GM23338 (cell line): Measurements from ENCODE around the gene NLRC5. TPM values are rescaled to one million over a fixed set of nuclear protein-coding genes. Genes with fewer than 3 reads are reported as not detected.

Source experiments
- ATAC-seq: fragments of 200-7000 bp; cut with Tn5 transposase; 3 replicates; pipeline ENCODE4 v1.9.1; 2020
- DNase-seq: peaks from one replicate; pipeline ENCODE4 v3.0.0-alpha.2; 2015; ENCODE audit warnings: low spot score
- H2AFZ ChIP-seq: fragments of 200-600 bp; sonication (generic); 2 replicates; pipeline ENCODE4 v1.8.0; 2016; ENCODE audit warnings: antibody characterized with exemption, mild to moderate bottlenecking, moderate library complexity
- H3F3A ChIP-seq: fragments of 200-600 bp; sonication (generic); replicated peaks from 2 replicates; pipeline ENCODE4 v1.8.0; 2017; ENCODE audit warnings: antibody characterized with exemption, mixed run types, low read depth
- H3K27ac ChIP-seq: fragments of 200-600 bp; sonication (generic); 2 replicates; pipeline ENCODE4 v1.6.1; 2016; ENCODE audit warnings: low read depth
- H3K27me3 ChIP-seq: fragments of 200-600 bp; sonication (generic); 2 replicates; pipeline ENCODE4 v1.8.0; 2016; ENCODE audit warnings: mild to moderate bottlenecking, mixed run types, moderate library complexity; ENCODE audit not compliant: insufficient read depth
- H3K36me3 ChIP-seq: fragments of 200-600 bp; sonication (generic); 2 replicates; pipeline ENCODE4 v1.8.0; 2016; ENCODE audit warnings: mild to moderate bottlenecking; ENCODE audit not compliant: insufficient read depth
- H3K4me1 ChIP-seq: fragments of 200-600 bp; sonication (generic); 2 replicates; pipeline ENCODE4 v1.8.0; 2016; ENCODE audit warnings: mild to moderate bottlenecking, moderate library complexity; ENCODE audit not compliant: insufficient read depth
- H3K4me2 ChIP-seq: fragments of 200-600 bp; sonication (generic); 2 replicates; pipeline ENCODE4 v1.7.1; 2017; ENCODE audit warnings: mixed run types
- H3K4me3 ChIP-seq: fragments of 200-600 bp; sonication (generic); 2 replicates; pipeline ENCODE4 v1.6.1; 2016; ENCODE audit warnings: mixed run types
- H3K79me2 ChIP-seq: fragments of 200-600 bp; sonication (generic); replicated peaks from 2 replicates; pipeline ENCODE4 v1.8.0; 2017; ENCODE audit warnings: mild to moderate bottlenecking; ENCODE audit not compliant: insufficient read depth
- H3K9me2 ChIP-seq: fragments of 200-600 bp; sonication (generic); 2 replicates; pipeline ENCODE4 v1.8.0; 2017; ENCODE audit not compliant: insufficient read depth
- H4K20me1 ChIP-seq: fragments of 200-600 bp; sonication (generic); replicated peaks from 2 replicates; pipeline ENCODE4 v1.8.0; 2017; ENCODE audit warnings: mild to moderate bottlenecking; ENCODE audit not compliant: insufficient read depth
- H3K27ac Mint-ChIP-seq: 2 replicates; pipeline ENCODE4 v1.8.0; 2020; ENCODE audit warnings: inconsistent platforms, mild to moderate bottlenecking, moderate library complexity, mixed read lengths
- H3K27me3 Mint-ChIP-seq: 3 replicates; pipeline ENCODE4 v1.8.0; 2022; ENCODE audit warnings: low read depth, mild to moderate bottlenecking, moderate library complexity, mixed read lengths, inconsistent platforms; ENCODE audit not compliant: insufficient read depth, poor library complexity
- H3K36me3 Mint-ChIP-seq: 3 replicates; pipeline ENCODE4 v1.8.0; 2021; ENCODE audit warnings: low read depth, mild to moderate bottlenecking, inconsistent platforms, moderate library complexity, mixed read lengths
- H3K4me1 Mint-ChIP-seq: 3 replicates; pipeline ENCODE4 v1.8.0; 2020; ENCODE audit warnings: mild to moderate bottlenecking, inconsistent platforms, mixed read lengths
- H3K4me3 Mint-ChIP-seq: 3 replicates; pipeline ENCODE4 v1.8.0; 2021; ENCODE audit warnings: moderate library complexity, mild to moderate bottlenecking, inconsistent platforms, mixed read lengths
- H3K9me3 Mint-ChIP-seq: 3 replicates; pipeline ENCODE4 v1.8.0; 2020; ENCODE audit warnings: moderate library complexity, mild to moderate bottlenecking, inconsistent platforms, mixed read lengths
- CREB1 ChIP-seq: fragments of 250-450 bp; sonication (Bioruptor Pico); IDR thresholded peaks from 2 replicates; pipeline ENCODE4 v1.5.0; 2020; ENCODE audit warnings: low read depth, mild to moderate bottlenecking, moderate library complexity
- ETS1 ChIP-seq: IDR thresholded peaks from 2 replicates; pipeline ENCODE4 v1.6.1; 2016; ENCODE audit warnings: antibody characterized with exemption
- EZH2 ChIP-seq: fragments of 200-600 bp; sonication (generic); IDR thresholded peaks from one replicate; pipeline ENCODE4 v1.8.0; 2017; ENCODE audit warnings: antibody characterized with exemption, mild to moderate bottlenecking, low read depth; ENCODE audit not compliant: unreplicated experiment
- EZH2phosphoT487 ChIP-seq: fragments of 200-600 bp; sonication (generic); IDR thresholded peaks from one replicate; pipeline ENCODE4 v1.8.1; 2018; ENCODE audit warnings: antibody characterized with exemption; ENCODE audit not compliant: unreplicated experiment
- JUNB ChIP-seq: IDR thresholded peaks from one replicate; pipeline ENCODE4 v1.6.1; 2016; ENCODE audit warnings: antibody characterized with exemption; ENCODE audit not compliant: unreplicated experiment
- NANOG ChIP-seq: IDR thresholded peaks from 2 replicates; pipeline ENCODE4 v1.6.1; 2016; ENCODE audit warnings: antibody characterized with exemption, borderline replicate concordance
- POLR2AphosphoS5 ChIP-seq: IDR thresholded peaks from 2 replicates; pipeline ENCODE4 v1.6.1; 2016; ENCODE audit warnings: antibody characterized with exemption, low read depth
- STAT1 ChIP-seq: IDR thresholded peaks from one replicate; pipeline ENCODE4 v1.6.1; 2016; ENCODE audit warnings: antibody characterized with exemption; ENCODE audit not compliant: unreplicated experiment
- ZNF114 ChIP-seq: fragments of 250-450 bp; sonication (Bioruptor Pico); IDR thresholded peaks from 2 replicates; pipeline ENCODE4 v1.5.0; 2020; ENCODE audit warnings: mild to moderate bottlenecking, moderate library complexity
- ZNF331 ChIP-seq: fragments of 250-450 bp; sonication (Bioruptor Pico); IDR thresholded peaks from 2 replicates; pipeline ENCODE4 v1.5.0; 2020; ENCODE audit warnings: low read depth, mild to moderate bottlenecking, moderate library complexity
- ZNF462 ChIP-seq: fragments of 250-450 bp; sonication (Bioruptor Pico); IDR thresholded peaks from 2 replicates; pipeline ENCODE4 v1.5.0; 2020; ENCODE audit warnings: mild to moderate bottlenecking, moderate library complexity
- polyA plus RNA-seq: library from polyadenylated mRNA; unstranded; fragments of >200 nt; fragmentation: Nextera tagmentation; extraction: Ambion mirVana; gene quantifications from 2 replicates; pipeline ENCODE4 v1.2.1, GENCODE V29; 2016
- total RNA-seq: library from RNA; depleted of rRNA; stranded (reverse); fragments of >200 nt; shearing (Covaris generic); gene quantifications from 2 replicates; pipeline ENCODE4 v1.2.3, GENCODE V29; 2014
- TF ChIP-seq, protein P1 (sequence below), 2 experiments: fragments of 200-600 bp in 1 of 2; sonication (generic) in 1 of 2; conservative IDR thresholded peaks; 2 replicates each; pipeline versions ENCODE4 v1.5.1 to v1.6.1; 2016 to 2017; ENCODE audit warnings: antibody characterized with exemption in 2 of 2, low read depth in 2 of 2, mild to moderate bottlenecking in 2 of 2, moderate library complexity in 1 of 2
- TF ChIP-seq, protein P2 (sequence below): IDR thresholded peaks from one replicate; pipeline ENCODE4 v1.6.1; 2018; ENCODE audit warnings: antibody characterized with exemption; ENCODE audit not compliant: unreplicated experiment

NLRC5 gene
- total and polyA plus RNA-seq, 2 experiments from 2014 or later, result 2.3 to 3.9 TPM

DNA sequence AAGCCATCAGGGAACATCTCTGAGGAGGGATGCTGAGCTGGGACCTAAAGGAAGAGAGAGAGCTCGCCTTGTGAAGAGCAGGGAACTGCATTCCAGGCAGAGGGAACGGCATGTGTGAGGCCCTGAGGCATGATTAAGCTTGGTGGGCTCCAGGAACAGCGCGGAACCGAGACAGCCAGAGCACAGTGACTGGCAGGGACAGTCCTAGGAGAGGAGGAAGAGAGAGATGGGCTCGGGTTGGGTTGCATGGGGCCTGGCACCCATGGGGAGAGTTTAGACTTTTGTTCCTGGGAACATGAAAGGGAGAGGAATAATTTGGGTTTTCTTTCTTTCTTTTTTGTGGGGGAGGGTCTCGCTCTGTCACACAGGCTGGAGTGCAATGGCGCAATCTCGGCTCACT is 63.8 kb downstream of the NLRC5 start:
- no peaks in the 10 kb centered on the region for H3K9me2 ChIP-seq
- peaks cover 6% of the 10 kb centered on the region for H3K27me3 Mint-ChIP-seq
- H3K27ac ChIP-seq, result no peak overlapping the region
- H3K4me3 Mint-ChIP-seq, result no peak overlapping the region
- peaks cover 13% of the 10 kb centered on the region for H3K4me1 Mint-ChIP-seq
- no peak overlapping the region for H2AFZ ChIP-seq
- no peaks in the 10 kb centered on the region for H3K4me1 ChIP-seq
- no peak overlapping the region for H3K27ac Mint-ChIP-seq
- H3K79me2 ChIP-seq, result no peaks in the 10 kb centered on the region
- DNase-seq (no peak), ATAC-seq (no peak)
- no peak overlapping the region for H3K4me3 ChIP-seq
- H3K27me3 ChIP-seq, result no peaks in the 10 kb centered on the region
- no peaks in the 10 kb centered on the region for H3K36me3 ChIP-seq
- no peaks in the 10 kb centered on the region for H3K9me3 Mint-ChIP-seq
- no peak overlapping the region for H3K4me2 ChIP-seq
- H3F3A ChIP-seq, result no peaks in the 10 kb centered on the region
- TF ChIP-seq ZNF331 (CRISPR knock-in tag), result no peak
- no peak for TF ChIP-seq POLR2AphosphoS5
- no peak for TF ChIP-seq ZNF114
- TF ChIP-seq STAT1, result no peak
- TF ChIP-seq EZH2, result no peak
- TF ChIP-seq NANOG, result no peak
- TF ChIP-seq EZH2phosphoT487, result no peak
- TF ChIP-seq JUNB, result no peak
- TF ChIP-seq ETS1, result no peak
- TF ChIP-seq, protein P1, sequence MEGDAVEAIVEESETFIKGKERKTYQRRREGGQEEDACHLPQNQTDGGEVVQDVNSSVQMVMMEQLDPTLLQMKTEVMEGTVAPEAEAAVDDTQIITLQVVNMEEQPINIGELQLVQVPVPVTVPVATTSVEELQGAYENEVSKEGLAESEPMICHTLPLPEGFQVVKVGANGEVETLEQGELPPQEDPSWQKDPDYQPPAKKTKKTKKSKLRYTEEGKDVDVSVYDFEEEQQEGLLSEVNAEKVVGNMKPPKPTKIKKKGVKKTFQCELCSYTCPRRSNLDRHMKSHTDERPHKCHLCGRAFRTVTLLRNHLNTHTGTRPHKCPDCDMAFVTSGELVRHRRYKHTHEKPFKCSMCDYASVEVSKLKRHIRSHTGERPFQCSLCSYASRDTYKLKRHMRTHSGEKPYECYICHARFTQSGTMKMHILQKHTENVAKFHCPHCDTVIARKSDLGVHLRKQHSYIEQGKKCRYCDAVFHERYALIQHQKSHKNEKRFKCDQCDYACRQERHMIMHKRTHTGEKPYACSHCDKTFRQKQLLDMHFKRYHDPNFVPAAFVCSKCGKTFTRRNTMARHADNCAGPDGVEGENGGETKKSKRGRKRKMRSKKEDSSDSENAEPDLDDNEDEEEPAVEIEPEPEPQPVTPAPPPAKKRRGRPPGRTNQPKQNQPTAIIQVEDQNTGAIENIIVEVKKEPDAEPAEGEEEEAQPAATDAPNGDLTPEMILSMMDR (conservative IDR thresholded peaks at IDR 0.05; ENCODE audit: low read depth in 2 of 2), result no peak
- no peak for TF ChIP-seq CREB1 (CRISPR knock-in tag)
- TF ChIP-seq, protein P2, sequence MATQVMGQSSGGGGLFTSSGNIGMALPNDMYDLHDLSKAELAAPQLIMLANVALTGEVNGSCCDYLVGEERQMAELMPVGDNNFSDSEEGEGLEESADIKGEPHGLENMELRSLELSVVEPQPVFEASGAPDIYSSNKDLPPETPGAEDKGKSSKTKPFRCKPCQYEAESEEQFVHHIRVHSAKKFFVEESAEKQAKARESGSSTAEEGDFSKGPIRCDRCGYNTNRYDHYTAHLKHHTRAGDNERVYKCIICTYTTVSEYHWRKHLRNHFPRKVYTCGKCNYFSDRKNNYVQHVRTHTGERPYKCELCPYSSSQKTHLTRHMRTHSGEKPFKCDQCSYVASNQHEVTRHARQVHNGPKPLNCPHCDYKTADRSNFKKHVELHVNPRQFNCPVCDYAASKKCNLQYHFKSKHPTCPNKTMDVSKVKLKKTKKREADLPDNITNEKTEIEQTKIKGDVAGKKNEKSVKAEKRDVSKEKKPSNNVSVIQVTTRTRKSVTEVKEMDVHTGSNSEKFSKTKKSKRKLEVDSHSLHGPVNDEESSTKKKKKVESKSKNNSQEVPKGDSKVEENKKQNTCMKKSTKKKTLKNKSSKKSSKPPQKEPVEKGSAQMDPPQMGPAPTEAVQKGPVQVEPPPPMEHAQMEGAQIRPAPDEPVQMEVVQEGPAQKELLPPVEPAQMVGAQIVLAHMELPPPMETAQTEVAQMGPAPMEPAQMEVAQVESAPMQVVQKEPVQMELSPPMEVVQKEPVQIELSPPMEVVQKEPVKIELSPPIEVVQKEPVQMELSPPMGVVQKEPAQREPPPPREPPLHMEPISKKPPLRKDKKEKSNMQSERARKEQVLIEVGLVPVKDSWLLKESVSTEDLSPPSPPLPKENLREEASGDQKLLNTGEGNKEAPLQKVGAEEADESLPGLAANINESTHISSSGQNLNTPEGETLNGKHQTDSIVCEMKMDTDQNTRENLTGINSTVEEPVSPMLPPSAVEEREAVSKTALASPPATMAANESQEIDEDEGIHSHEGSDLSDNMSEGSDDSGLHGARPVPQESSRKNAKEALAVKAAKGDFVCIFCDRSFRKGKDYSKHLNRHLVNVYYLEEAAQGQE, result no peak
- no peak for TF ChIP-seq ZNF462 (CRISPR knock-in tag)
- H3K36me3 Mint-ChIP-seq, result no peaks in the 10 kb centered on the region
- H4K20me1 ChIP-seq, result no peaks in the 10 kb centered on the region
